ENCODE results near the gene ENTREP3.
A peak's percentile ranks its signal among the peaks of the same experiment; 100 is the strongest.
"Not testable (repeated sequence)": the region's sequence is repeated elsewhere in the genome, so short reads cannot be mapped to it uniquely, and the experiment has no call there.

The ENTREP3 gene

GRCh38 chr1:155251566-155251965 lies 3.7 kb downstream of the ENTREP3 start:
- no peak for DNase-seq (ENCODE audit: low read depth in 3 of 3)

GRCh38 chr1:155250633-155251449 lies 4.4 kb downstream of the ENTREP3 start:
- DNase-seq (ENCODE audit: low read depth in 3 of 3), result peak; percentile 90 to 97 (median 96)

GRCh38 chr1:155250246-155250632 lies 5.0 kb downstream of the ENTREP3 start:
- DNase-seq (ENCODE audit: low read depth in 3 of 3), result no peak

GRCh38 chr1:155247667-155248553 lies 7.4 kb downstream of the ENTREP3 start:
- no peak for DNase-seq (ENCODE audit: low read depth in 3 of 3)

GRCh38 chr1:155246796-155247195 lies 8.5 kb downstream of the ENTREP3 start:
- DNase-seq (ENCODE audit: low read depth in 3 of 3), result not testable (repeated sequence)

- no peak for DNase-seq (ENCODE audit: low read depth in 3 of 3)
Observed at GRCh38 chr1:155245163-155245524, 10.1 kb downstream of the ENTREP3 start.

- DNase-seq (ENCODE audit: low read depth in 3 of 3), result peak; percentile 84 to 96 (median 93)
Observed at GRCh38 chr1:155244368-155245162, 10.7 kb downstream of the ENTREP3 start.

GRCh38 chr1:155242805-155243358 lies 12.4 kb downstream of the ENTREP3 start:
- DNase-seq (ENCODE audit: low read depth in 3 of 3), result no peak

GRCh38 chr1:155241841-155242264 lies 13.4 kb downstream of the ENTREP3 start:
- no peak for DNase-seq (ENCODE audit: low read depth in 3 of 3)

- DNase-seq (ENCODE audit: low read depth in 3 of 3), result peak in 1 of 3 donors; percentile 38
Observed at GRCh38 chr1:155241069-155241679, 14.1 kb downstream of the ENTREP3 start.

GRCh38 chr1:155236451-155236850 lies 18.8 kb downstream of the ENTREP3 start:
- DNase-seq (ENCODE audit: low read depth in 3 of 3), result no peak

- not testable (repeated sequence) for DNase-seq (ENCODE audit: low read depth in 3 of 3)
Observed at GRCh38 chr1:155235375-155235774, 19.9 kb downstream of the ENTREP3 start.

GRCh38 chr1:155233502-155233901 lies 21.8 kb downstream of the ENTREP3 start:
- not testable (repeated sequence) for DNase-seq (ENCODE audit: low read depth in 3 of 3)

- not testable (repeated sequence) for DNase-seq (ENCODE audit: low read depth in 3 of 3)
Observed at GRCh38 chr1:155232001-155232978, 23.0 kb downstream of the ENTREP3 start.

- not testable (repeated sequence) for DNase-seq (ENCODE audit: low read depth in 3 of 3)
Observed at GRCh38 chr1:155231302-155231701, 24.0 kb downstream of the ENTREP3 start.

- no peak for DNase-seq (ENCODE audit: low read depth in 3 of 3)
Observed at GRCh38 chr1:155228096-155228427, 27.2 kb downstream of the ENTREP3 start.

GRCh38 chr1:155227261-155228095 lies 27.8 kb downstream of the ENTREP3 start:
- peak; percentile 98 to 100 (median 99) for DNase-seq (ENCODE audit: low read depth in 3 of 3)

GRCh38 chr1:155226910-155227260 lies 28.4 kb downstream of the ENTREP3 start:
- DNase-seq (ENCODE audit: low read depth in 3 of 3), result peak; percentile 15 to 76 (median 27)
